Activated CD4-positive, alpha-beta T cell treated with anti-CD3 and anti-CD28 coated beads, Interleukin-2, amount 50 U/mL, for 48 hours (primary cell): ENCODE measurements around the gene RGS9BP.
"Not testable (repeated sequence)": the region's sequence is repeated elsewhere in the genome, so short reads cannot be mapped to it uniquely, and the experiment has no call there.

Source experiments
- DNase-seq, 2 experiments: peaks; one replicate each; pipeline ENCODE4 v3.0.0-alpha.2; 2020

The RGS9BP gene

GRCh38 chr19:32675720-32676185, at the start of gene RGS9BP:
RGS9BP (plus strand) TSS chr19:32675848; CDS start chr19:32676264, 416 bp downstream.
- DNase-seq = peak; percentile 69 to 73

- no peak for DNase-seq
Measured at GRCh38 chr19:32626969-32627368, 48.7 kb upstream of the RGS9BP start.

GRCh38 chr19:32627714-32628270, 47.9 kb upstream of the RGS9BP start:
- DNase-seq = no peak

- DNase-seq = no peak
Measured at GRCh38 chr19:32630338-32630737, 45.3 kb upstream of the RGS9BP start.

GRCh38 chr19:32631381-32631780, 44.3 kb upstream of the RGS9BP start:
- no peak for DNase-seq

GRCh38 chr19:32637480-32637879, 38.2 kb upstream of the RGS9BP start:
- no peak for DNase-seq

GRCh38 chr19:32638625-32639024, 37.0 kb upstream of the RGS9BP start:
- no peak for DNase-seq

GRCh38 chr19:32642771-32643170, 32.9 kb upstream of the RGS9BP start:
- DNase-seq = peak; percentile 57 to 69

GRCh38 chr19:32646556-32646955, 29.1 kb upstream of the RGS9BP start:
- peak; percentile 3 to 14 for DNase-seq

GRCh38 chr19:32647361-32647760, 28.3 kb upstream of the RGS9BP start:
- DNase-seq = no peak

GRCh38 chr19:32649751-32650150, 25.9 kb upstream of the RGS9BP start:
- no peak for DNase-seq

- no peak for DNase-seq
Measured at GRCh38 chr19:32650671-32651070, 25.0 kb upstream of the RGS9BP start.

- no peak for DNase-seq
Measured at GRCh38 chr19:32651729-32652140, 23.9 kb upstream of the RGS9BP start.

- DNase-seq = not testable (repeated sequence)
Measured at GRCh38 chr19:32652331-32652730, 23.3 kb upstream of the RGS9BP start.

GRCh38 chr19:32652894-32653598, 22.6 kb upstream of the RGS9BP start:
- no peak for DNase-seq

- DNase-seq = no peak
Measured at GRCh38 chr19:32653599-32653915, 22.1 kb upstream of the RGS9BP start.

- not testable (repeated sequence) for DNase-seq
Measured at GRCh38 chr19:32656379-32656778, 19.3 kb upstream of the RGS9BP start.

- no peak for DNase-seq
Measured at GRCh38 chr19:32658075-32658474, 17.6 kb upstream of the RGS9BP start.

- no peak for DNase-seq
Measured at GRCh38 chr19:32658527-32658926, 17.1 kb upstream of the RGS9BP start.

GRCh38 chr19:32661318-32661717, 14.3 kb upstream of the RGS9BP start:
- DNase-seq = no peak

- DNase-seq = no peak
Measured at GRCh38 chr19:32662186-32662585, 13.5 kb upstream of the RGS9BP start.

GRCh38 chr19:32666084-32666483, 9.6 kb upstream of the RGS9BP start:
- no peak for DNase-seq

- no peak for DNase-seq
Measured at GRCh38 chr19:32669310-32669709, 6.3 kb upstream of the RGS9BP start.

GRCh38 chr19:32671883-32672593, 3.6 kb upstream of the RGS9BP start:
- DNase-seq = no peak
